ENCODE results near the gene SPC25. TPM values are rescaled to one million over a fixed set of nuclear protein-coding genes. Genes with fewer than 3 reads are reported as not detected.

Gene SPC25
- total RNA-seq, 1 experiment from 2014 or later: 31.5 TPM

DNA sequence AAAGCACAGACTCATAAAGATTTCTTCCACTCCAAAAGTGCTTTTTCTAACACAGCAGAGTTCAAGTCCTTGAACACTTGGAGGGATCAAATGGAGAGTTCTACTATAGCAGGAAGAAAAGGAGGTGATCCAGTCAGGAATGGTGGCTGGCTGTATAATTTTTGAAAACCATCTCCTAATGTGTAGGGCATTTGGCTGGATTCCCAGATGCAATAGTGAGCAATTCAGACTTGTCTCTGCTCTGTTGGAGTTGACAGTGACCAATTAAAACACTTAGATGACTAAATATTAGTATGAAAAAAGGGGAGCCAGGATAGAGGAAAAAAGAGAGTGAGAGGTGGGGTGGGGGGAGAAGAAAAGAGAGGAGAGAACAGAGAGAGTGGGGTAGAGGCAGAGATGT is 5.5 kb upstream of the SPC25 start:
- H3K79me1 ChIP-seq (ENCODE audit: insufficient read depth, low read depth, low read length, poor library complexity, severe bottlenecking): no peaks in the 10 kb centered on the region
- Mint-ChIP-seq H3K36me3 (ENCODE audit: insufficient read depth in 1 of 3, low read depth in 3 of 3) (no peaks in the 10 kb centered on the region), H3K27me3 (ENCODE audit: low read depth) (peaks cover 13% of the 10 kb centered on the region), H3K9me3 (no peaks in the 10 kb centered on the region), H3K27ac (no peak overlapping the region), H3K4me1 (peaks cover 9% of the 10 kb centered on the region in 2 experiments), H3K4me3 (no peak overlapping the region)
- no peak overlapping the region for H4K8ac ChIP-seq (replicated peaks; ENCODE audit: insufficient read length, low read depth, low read length)
- no peak overlapping the region for H2AFZ ChIP-seq (ENCODE audit: low read length)
- no peaks in the 10 kb centered on the region for H4K20me1 ChIP-seq (ENCODE audit: control insufficient read depth, insufficient read depth, insufficient read length)
- H3K4ac ChIP-seq (ENCODE audit: low read depth, low read length): no peak overlapping the region
- no peak for TF ChIP-seq CTCF (conservative IDR thresholded peaks at IDR 0.05)
- no peak for DNase-seq
- H3K14ac ChIP-seq (ENCODE audit: insufficient read depth, low read length): no peak overlapping the region
- no peaks in the 10 kb centered on the region for H3K23me2 ChIP-seq (ENCODE audit: insufficient read length, low read depth, low read length, poor library complexity, severe bottlenecking)
- no peak overlapping the region for H2BK12ac ChIP-seq (ENCODE audit: insufficient read length, low read depth, low read length)
- H3K4me2 ChIP-seq (ENCODE audit: insufficient read depth, insufficient read length, low read length): no peak overlapping the region
- no peak overlapping the region for H4K5ac ChIP-seq (ENCODE audit: insufficient read length, low read depth, low read length)
- H2BK20ac ChIP-seq (ENCODE audit: low read depth, low read length, poor library complexity, severe bottlenecking): no peak overlapping the region
- no peak overlapping the region for H3T11ph ChIP-seq (ENCODE audit: low read length)
- no peak overlapping the region for H3K9ac ChIP-seq (ENCODE audit: extremely low read depth, insufficient read length, low read length)
- no peak overlapping the region for H4K91ac ChIP-seq (ENCODE audit: insufficient read length, low read depth, low read length)
- no peak overlapping the region for H2AK5ac ChIP-seq (ENCODE audit: insufficient read length, low read length)
- H3K27ac ChIP-seq (ENCODE audit: insufficient read length, low read depth, low read length): no peak overlapping the region
- no peaks in the 10 kb centered on the region for H3K9me3 ChIP-seq (ENCODE audit: control insufficient read depth, low read depth, low read length)
- H2BK15ac ChIP-seq (ENCODE audit: low read depth, low read length): no peak overlapping the region
- no peaks in the 10 kb centered on the region; the same call in 1 of the 2 replicates for H3K27me3 ChIP-seq (ENCODE audit: insufficient read depth, low read length)
- H3K56ac ChIP-seq (ENCODE audit: insufficient read length, low read depth, low read length): no peak overlapping the region
- H3K18ac ChIP-seq (ENCODE audit: insufficient read length, low read depth, low read length): no peak overlapping the region
- no peak overlapping the region for H3K23ac ChIP-seq (ENCODE audit: insufficient read length, low read depth, low read length)
- H3K79me2 ChIP-seq (ENCODE audit: insufficient read depth, low read length): no peaks in the 10 kb centered on the region
- H2BK5ac ChIP-seq (ENCODE audit: insufficient read length, low read length): no peak overlapping the region
- H3K4me1 ChIP-seq (ENCODE audit: insufficient read depth, low read length): no peaks in the 10 kb centered on the region
- H2BK120ac ChIP-seq (ENCODE audit: low read depth, low read length, poor library complexity, severe bottlenecking): no peak overlapping the region

All from H9 (cell line).